OCI-LY3 (cell line): ENCODE measurements around the gene ALS2CL.

Experiments used
- CTCF ChIP-seq: fragments of 200-600, 300-600 bp; sonication (generic); IDR thresholded peaks from 2 replicates; pipeline ENCODE4 v1.5.1; 2014; ENCODE audit warnings: antibody characterized with exemption, low read length, low read depth
- EZH2phosphoT487 ChIP-seq: fragments of 200-600 bp; shearing (Covaris generic); IDR thresholded peaks from 2 replicates; pipeline ENCODE4 v1.6.1; 2018; ENCODE audit warnings: antibody characterized with exemption, mixed run types, low read depth

GRCh38 chr3:46678280-46678679, 15.2 kb downstream of the ALS2CL start:
- TF ChIP-seq CTCF: no peak
- no peak for TF ChIP-seq EZH2phosphoT487
